Pons (tissue), 1 donor: ENCODE data around the gene EVX1.

Experiments
- DNase-seq: peaks from one replicate; pipeline ENCODE4 v3.0.0-alpha.2; 2016; ENCODE audit warnings: low spot score

Gene EVX1

GRCh38 chr7:27205325-27206280 is 37.0 kb upstream of the EVX1 start:
- no peak for DNase-seq

GRCh38 chr7:27207348-27207985 is 35.1 kb upstream of the EVX1 start:
- no peak for DNase-seq

GRCh38 chr7:27208998-27209397 is 33.6 kb upstream of the EVX1 start:
- DNase-seq, result no peak

GRCh38 chr7:27209933-27210440 is 32.6 kb upstream of the EVX1 start:
- DNase-seq, result no peak

GRCh38 chr7:27210441-27211083 is 32.0 kb upstream of the EVX1 start:
- no peak for DNase-seq

GRCh38 chr7:27211084-27211446 is 31.5 kb upstream of the EVX1 start:
- DNase-seq, result no peak

- no peak for DNase-seq
Measured at GRCh38 chr7:27211764-27212204, 30.8 kb upstream of the EVX1 start.

GRCh38 chr7:27212497-27213432 is 29.8 kb upstream of the EVX1 start:
- DNase-seq, result no peak

GRCh38 chr7:27213433-27214238 is 29.0 kb upstream of the EVX1 start:
- DNase-seq, result no peak

- no peak for DNase-seq
Measured at GRCh38 chr7:27214239-27214950, 28.2 kb upstream of the EVX1 start.

GRCh38 chr7:27215356-27215755 is 27.2 kb upstream of the EVX1 start:
- DNase-seq, result no peak

- DNase-seq, result no peak
Measured at GRCh38 chr7:27217951-27218350, 24.7 kb upstream of the EVX1 start.

- DNase-seq, result no peak
Measured at GRCh38 chr7:27219821-27220220, 22.8 kb upstream of the EVX1 start.

GRCh38 chr7:27220440-27220955 is 22.1 kb upstream of the EVX1 start:
- no peak for DNase-seq

- no peak for DNase-seq
Measured at GRCh38 chr7:27221201-27221797, 21.3 kb upstream of the EVX1 start.

GRCh38 chr7:27223941-27224575 is 18.5 kb upstream of the EVX1 start:
- DNase-seq, result no peak

- no peak for DNase-seq
Measured at GRCh38 chr7:27224983-27225934, 17.3 kb upstream of the EVX1 start.

GRCh38 chr7:27229448-27229847 is 13.2 kb upstream of the EVX1 start:
- no peak for DNase-seq
